GM21528 (cell line): Measurements from ENCODE around the gene GPLD1.
"Not testable (repeated sequence)": the region's sequence is repeated elsewhere in the genome, so short reads cannot be mapped to it uniquely, and the experiment has no call there.

Experiments
- ATAC-seq: cut with Tn5 transposase; IDR thresholded peaks from one replicate; pipeline ENCODE4 v1.9.1; 2021; ENCODE audit warnings: mild to moderate bottlenecking, moderate library complexity; ENCODE audit not compliant: unreplicated experiment, low FRiP score

GPLD1 gene

GRCh38 chr6:24426729-24427446 is 62.5 kb downstream of the GPLD1 start:
- no peak for ATAC-seq

- no peak for ATAC-seq
These were observed 64.3 kb downstream of the GPLD1 start for GRCh38 chr6:24425091-24425490.

DNA sequence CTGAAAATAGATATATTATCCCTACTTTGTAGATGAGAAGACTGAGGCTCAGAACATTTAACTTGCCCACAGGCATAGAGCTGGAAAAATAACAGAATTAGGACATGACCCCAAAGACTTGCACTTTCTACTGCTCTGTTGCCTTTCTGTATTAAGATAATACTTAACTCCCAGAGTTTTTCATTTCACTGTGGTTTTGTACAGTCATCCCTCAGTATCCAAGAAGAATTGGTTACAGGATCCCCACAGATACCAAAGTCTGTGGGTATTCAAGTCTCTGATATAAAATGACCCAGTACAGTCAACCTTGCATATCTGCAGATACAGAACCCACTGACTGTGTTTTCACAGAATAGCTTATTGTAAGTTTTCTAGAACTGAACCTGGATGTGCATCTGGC is 69.9 kb downstream of the GPLD1 start:
- no peak for ATAC-seq

DNA sequence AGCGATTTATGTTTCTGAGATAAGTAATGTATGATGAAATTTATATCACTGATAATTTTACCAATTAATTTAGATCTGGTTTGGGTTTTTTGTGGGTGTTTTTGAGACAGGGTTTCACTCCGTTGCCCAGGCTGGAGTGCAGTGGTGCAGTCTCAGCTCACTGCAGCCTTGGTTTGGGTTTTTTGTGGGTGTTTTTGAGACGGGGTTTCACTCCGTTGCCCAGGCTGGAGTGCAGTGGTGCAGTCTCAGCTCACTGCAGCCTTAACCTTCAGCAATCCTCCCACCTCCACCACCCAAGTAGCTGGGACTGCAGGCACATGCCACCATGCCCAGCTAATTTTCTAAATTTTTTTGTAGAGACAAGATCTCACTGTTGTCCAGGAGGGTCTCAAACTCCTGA is 73.6 kb downstream of the GPLD1 start:
- peak; percentile 74 for ATAC-seq

DNA sequence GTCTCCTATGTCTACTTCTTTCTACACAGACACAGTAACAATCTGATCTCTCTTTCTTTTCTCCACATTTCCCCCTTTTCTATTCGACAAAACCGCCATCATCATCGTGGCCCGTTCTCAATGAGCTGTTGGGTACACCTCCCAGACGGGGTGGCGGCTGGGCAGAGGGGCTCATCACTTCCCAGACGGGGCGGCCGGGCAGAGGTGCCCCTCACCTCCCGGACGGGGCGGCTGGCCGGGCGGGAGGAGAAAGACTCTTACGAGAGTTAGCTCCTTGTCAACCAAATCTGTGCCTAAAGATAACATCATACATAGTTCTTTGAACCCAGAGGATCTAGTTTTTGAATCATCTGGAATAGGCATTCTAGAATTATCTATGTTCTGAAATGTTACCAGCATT is 74.8 kb downstream of the GPLD1 start:
- ATAC-seq = not testable (repeated sequence)

DNA sequence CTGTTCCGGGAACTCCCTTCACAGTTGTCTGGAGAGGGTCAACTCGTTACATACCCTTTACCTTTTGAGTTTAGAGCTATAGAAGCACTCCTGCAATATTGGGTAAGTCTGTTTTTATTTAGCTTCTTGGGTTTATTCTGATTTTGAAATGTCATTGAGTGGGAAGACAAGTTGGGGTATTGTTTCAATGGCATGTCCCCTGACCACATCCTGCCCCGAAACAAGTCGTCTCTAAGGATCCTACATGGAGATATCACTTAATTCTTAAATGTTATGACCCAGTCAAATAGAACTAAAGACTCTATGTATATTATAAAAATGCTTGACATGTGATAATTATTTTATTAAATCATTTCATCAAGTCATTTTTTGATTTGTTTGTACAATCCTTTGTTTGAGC is 77.1 kb downstream of the GPLD1 start:
- no peak for ATAC-seq

DNA sequence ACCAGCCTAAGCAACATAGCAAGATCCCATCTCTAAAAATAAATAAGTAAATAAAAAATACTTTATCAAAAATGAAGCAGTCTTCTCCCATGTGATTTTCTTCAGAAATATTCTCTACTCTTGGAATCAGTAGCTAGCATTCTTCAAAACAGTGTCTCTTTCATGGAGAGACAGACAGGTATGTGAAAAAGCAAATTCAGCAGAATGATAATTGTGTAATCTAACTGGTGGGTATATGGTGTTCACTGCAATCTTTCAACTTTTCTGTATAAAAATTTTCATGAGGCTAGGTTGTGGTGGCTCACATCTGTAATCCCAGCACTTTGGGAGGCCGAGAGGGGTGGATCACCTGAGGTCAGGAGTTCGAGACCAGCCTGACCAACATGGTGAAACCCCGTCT is 78.8 kb downstream of the GPLD1 start:
- ATAC-seq = no peak

DNA sequence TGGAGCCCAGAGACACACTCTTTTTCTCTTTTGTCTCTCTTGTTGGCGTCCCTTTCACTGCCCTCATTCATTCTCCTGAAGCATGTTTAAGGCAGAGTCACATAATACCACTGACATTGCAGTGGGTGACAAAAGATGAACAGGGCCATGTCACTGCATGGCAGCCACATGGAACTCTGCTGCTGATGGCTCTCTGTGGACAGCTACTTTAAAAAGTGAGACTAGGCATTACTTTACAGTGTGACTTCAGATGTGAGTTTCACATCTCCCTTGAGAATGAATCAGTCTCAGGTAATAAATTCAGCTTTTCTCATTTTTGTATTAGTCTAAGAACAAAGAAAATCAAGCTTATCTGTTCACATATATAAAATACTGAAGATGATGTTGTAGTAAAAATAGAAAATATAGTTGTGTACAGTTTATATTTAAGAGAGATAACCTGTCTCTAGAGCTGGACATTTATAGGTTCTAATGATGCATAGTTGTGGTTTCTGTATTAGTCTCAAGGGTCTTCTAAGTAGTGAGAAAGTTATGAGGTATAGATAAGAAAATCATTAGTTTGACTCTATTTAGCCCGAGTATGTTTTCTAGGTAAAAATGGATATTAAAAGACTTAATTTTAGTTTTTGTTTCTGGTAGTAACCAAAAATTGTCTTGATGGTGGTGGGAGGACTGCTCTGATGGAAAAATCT is 80.5 kb downstream of the GPLD1 start:
- peak; percentile 93 for ATAC-seq

DNA sequence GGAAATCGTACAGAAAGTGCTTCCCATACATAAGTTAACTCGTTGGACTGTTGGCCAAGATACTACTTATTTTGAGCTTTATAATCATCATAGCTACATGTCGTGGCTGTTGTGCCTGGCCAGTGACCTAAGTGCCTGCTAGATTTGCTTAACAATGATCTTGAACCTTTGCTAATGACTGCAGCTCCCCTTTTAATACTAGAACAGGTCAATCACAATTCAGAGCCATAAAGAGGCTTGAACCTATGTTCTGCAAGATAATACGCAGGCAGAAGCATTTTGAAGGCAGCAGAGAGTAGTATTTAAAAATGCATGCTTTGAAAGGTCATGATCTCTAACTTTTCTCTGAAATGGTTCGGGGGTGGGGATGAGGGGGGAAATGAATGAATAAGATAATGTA is 84.1 kb downstream of the GPLD1 start:
- no peak for ATAC-seq

GRCh38 chr6:24403501-24403824 is 85.9 kb downstream of the GPLD1 start:
- ATAC-seq = no peak

DNA sequence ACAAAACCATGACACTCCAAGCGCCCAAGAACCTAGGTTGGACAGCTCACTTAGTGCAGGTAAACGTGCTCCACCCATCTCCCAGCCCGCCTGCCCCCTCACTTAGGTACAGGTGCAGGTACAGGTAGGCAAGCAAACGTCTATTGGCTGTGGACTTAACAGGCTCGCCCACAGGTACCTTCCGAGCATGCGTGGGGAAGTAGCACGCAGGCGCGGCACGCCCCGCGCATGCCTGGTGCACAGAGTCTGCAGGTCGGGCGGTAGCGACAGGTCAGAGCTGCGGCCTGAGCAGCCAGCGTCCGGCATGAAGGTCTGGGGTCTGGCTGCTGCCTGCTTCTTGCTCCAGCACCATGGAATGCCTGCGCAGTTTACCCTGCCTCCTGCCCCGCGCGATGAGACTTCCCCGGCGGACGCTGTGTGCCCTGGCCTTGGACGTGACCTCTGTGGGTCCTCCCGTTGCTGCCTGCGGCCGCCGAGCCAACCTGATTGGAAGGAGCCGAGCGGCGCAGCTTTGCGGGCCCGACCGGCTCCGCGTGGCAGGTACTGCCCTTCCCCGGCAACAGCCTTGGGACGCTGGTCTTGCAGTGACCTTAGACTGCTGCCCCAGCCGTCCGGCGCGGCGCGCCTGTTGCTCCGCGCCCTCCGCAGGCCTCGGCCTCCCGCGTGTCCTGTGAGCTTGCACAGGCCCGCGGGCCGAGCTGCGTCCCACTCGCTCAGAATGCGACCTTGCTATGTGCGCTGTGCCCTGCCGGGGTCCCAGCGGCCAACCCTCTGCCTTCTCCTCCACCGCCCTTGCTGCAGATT is 86.5 kb downstream of the GPLD1 start, which contains the start of gene MRS2:
Gene MRS2 (plus strand): TSS at position 240 of the 804 bp plus-strand sequence. CDS start 111 bp downstream, at position 351.
- peak; percentile 96 for ATAC-seq

DNA sequence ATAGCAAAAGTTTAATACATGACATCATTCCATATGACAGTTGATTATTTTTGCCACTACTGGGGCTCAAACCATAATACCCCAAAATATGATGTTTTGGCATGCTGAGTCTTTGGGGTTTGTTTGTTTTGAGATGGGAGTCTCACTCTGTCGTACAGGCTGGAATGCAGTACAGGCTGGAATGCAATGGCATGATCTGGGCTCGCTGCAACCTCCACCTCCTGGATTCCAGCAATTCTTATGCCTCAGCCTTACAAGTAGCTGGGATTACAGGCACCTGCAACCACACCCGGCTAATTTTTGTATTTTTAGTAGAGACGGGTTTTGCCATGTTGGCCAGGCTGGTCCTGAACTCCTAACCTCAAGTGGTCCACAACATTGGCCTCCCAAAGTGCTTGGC is 87.9 kb downstream of the GPLD1 start:
- ATAC-seq = no peak

GRCh38 chr6:24400045-24401039 is 89.0 kb downstream of the GPLD1 start:
- not testable (repeated sequence) for ATAC-seq

- ATAC-seq = no peak
These were observed 91.7 kb downstream of the GPLD1 start for GRCh38 chr6:24397631-24398030.

DNA sequence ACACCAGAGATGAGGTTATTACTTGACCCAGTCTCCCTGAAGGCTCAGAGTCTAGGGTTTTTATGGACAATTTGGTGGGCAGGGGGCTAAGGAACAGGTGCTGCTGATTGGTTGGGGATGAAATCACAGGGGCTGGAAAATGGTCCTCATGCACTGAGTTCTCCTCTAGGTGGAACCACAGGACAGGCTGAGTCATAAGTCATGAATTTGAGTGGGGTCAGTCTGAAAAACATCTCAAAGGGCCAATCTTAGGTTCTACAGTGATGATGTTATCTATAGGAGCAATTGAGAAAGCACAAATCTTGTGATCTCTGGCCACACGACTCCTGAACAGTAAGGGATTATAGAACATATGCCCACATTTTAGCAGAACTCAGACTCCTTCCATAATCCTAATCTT is 92.6 kb downstream of the GPLD1 start:
- no peak for ATAC-seq

DNA sequence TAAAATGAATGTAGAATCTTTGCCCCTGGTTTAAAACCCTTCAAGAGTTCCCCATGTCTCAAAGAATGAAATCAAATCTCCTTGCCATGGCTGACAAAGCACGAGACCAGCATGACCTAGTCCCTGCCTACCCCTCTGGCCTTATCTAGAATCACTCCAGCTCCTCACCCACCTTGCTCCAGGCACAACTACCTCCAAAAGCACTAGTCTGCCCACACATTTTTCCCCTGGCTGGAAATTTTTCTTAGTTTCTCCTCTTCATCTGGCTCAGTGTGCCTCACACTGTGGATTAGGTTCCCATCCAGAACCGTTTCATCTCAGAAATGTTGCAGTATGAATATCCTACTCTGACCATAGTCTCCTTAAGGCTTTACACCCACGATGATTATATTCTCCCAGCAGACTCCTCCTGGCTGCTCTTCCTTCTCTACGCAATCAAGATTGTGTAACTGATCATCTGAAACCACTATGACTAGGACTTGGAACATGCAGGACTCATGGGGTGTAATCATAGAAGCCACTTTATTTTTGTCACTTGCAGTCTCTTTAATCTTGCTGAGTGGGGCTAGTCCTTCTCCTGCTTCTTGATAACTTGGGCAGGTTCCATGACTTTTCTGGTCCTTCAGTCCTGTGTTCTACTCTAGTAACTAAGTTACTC is 94.5 kb downstream of the GPLD1 start:
- ATAC-seq = no peak

- ATAC-seq = no peak
These were observed 95.2 kb downstream of the GPLD1 start for GRCh38 chr6:24394061-24394779.

DNA sequence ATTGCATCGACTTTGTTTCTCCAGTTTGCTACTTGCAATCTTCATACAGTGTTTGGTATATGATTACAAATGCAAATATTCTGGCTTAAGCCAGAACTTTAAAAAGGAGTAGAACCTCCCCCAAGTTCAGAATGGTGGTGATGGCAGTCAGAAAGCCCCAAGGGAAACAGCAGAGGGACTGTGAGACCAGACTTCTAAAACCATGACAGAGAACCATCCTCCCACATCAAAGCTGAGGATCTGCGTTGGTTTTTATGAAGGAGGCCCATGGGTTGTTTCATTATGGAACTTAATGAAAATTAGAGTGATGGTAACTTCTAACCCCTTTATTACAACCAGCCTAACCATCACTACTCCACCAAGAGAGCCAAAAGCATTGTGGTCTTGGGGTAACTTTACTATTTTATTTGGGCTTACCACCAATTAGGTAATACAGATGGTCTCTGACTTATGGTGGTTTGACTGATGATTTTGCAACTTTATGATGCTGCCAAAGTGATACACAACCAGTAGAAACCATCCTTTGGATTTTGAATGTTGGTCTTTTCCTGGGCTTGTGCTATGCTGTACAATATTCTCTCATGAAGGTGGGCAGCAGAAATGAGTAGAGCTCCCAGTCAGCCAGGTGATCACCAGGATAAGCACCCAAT is 97.5 kb downstream of the GPLD1 start:
- peak; percentile 80 for ATAC-seq

DNA sequence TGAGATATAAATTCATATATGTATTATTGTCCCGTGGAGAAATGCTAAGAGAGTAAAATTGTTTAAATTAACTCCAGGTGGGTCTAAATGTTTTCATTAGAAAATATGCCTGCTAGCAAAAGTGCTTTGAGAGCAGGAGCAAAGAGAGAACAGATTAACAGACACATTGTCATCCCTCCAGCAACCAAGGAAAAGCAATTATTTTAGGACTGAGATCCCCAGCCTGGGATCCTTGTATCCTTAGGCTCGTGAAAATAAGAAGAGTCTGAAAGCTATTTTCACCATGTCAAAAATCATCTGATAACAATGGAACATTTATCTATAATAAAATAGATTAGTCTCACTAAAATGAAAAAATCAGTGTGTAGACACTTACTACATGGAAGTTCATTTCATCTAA is 98.2 kb downstream of the GPLD1 start:
- no peak for ATAC-seq
